Epithelial cell of proximal tubule (primary cell): ENCODE results near the gene NR2F1-AS1. TPM values are rescaled to one million over a fixed set of nuclear protein-coding genes. Genes with fewer than 3 reads are reported as not detected.
"Not testable (repeated sequence)": the region's sequence is repeated elsewhere in the genome, so short reads cannot be mapped to it uniquely, and the experiment has no call there.

ENCODE experiments used
- DNase-seq: peaks from one replicate; pipeline ENCODE4 v3.0.0-alpha.2; 2011; ENCODE audit warnings: low read depth
- H3K4me3 ChIP-seq: 2 replicates; pipeline ENCODE4 v1.5.1; 2011; ENCODE audit warnings: low read depth, mild to moderate bottlenecking, low read length
- total RNA-seq: library from RNA; depleted of rRNA; stranded (reverse); fragments of >200 nt; gene quantifications from 2 replicates; pipeline ENCODE4 v1.2.3, GENCODE V29; 2015
- TF ChIP-seq, protein P1 (sequence below): conservative IDR thresholded peaks from 2 replicates; pipeline ENCODE4 v1.5.1; 2012; ENCODE audit warnings: low read depth, mild to moderate bottlenecking, low read length

The NR2F1-AS1 gene
- total RNA-seq, 1 donor from 2014 or later: 1.6 TPM

DNA sequence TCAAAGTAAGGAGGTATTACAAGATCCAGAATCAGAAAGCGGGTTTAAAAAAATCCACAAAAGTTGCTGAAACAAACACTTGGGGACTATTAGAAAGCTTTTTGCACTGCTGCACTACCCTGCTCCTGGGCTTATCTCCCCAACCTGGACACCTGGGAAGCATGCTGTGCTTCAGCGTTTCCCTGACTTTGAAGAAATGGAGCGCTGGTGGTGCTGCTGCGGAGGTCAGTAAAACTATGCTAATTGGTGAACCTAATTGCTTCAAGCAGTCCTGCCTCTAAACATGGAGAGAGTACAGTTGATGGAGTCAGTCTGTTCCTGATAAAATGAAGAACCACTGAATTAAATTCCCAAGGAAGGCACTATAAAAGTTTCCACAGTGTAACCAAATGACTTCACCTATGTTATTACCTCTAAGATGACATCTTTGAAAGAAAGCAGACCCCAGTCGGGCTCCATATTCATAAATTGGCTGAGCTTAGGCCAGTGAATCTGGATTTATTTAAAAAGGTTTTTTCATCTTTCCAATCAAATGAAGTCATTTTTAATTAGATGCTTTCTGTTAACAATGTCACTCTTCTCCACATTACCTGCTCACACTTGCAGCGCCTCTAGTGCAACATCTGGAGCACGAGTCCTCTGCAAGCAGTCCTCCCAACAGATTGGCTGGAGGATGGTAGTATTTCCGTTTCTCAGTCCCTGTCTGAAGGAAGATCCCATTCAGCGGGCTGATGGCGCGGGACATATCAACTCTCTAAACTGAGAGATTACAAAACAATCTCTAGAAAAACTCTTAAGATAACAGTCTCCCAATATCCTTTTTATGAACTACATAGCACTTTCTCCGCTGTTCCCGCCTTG is 11.5 kb downstream of the NR2F1-AS1 start:
- H3K4me3 ChIP-seq: no peak overlapping the region
- DNase-seq: no peak
- TF ChIP-seq, protein P1, sequence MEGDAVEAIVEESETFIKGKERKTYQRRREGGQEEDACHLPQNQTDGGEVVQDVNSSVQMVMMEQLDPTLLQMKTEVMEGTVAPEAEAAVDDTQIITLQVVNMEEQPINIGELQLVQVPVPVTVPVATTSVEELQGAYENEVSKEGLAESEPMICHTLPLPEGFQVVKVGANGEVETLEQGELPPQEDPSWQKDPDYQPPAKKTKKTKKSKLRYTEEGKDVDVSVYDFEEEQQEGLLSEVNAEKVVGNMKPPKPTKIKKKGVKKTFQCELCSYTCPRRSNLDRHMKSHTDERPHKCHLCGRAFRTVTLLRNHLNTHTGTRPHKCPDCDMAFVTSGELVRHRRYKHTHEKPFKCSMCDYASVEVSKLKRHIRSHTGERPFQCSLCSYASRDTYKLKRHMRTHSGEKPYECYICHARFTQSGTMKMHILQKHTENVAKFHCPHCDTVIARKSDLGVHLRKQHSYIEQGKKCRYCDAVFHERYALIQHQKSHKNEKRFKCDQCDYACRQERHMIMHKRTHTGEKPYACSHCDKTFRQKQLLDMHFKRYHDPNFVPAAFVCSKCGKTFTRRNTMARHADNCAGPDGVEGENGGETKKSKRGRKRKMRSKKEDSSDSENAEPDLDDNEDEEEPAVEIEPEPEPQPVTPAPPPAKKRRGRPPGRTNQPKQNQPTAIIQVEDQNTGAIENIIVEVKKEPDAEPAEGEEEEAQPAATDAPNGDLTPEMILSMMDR: no peak

DNA sequence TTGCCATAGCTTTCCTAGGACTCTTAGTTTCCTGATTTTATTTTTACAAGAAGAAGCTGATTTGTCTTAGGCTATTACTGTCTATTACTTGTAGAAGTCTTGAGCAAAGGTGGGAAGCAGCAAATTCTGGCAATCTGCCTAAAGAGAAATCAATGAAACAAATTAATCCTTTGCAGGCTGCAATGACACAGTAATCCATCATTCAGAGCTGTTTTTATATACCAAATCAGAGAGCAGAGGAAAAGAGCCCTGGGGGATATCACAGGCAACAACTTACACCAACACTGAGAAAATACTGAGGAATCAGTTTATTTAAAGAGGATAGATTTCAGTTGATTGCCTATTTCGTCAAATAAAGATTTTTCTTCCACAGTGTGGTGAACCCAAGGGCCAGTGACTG is 13.6 kb downstream of the NR2F1-AS1 start:
- TF ChIP-seq, protein P1: no peak
- H3K4me3 ChIP-seq: no peak overlapping the region
- DNase-seq: no peak

DNA sequence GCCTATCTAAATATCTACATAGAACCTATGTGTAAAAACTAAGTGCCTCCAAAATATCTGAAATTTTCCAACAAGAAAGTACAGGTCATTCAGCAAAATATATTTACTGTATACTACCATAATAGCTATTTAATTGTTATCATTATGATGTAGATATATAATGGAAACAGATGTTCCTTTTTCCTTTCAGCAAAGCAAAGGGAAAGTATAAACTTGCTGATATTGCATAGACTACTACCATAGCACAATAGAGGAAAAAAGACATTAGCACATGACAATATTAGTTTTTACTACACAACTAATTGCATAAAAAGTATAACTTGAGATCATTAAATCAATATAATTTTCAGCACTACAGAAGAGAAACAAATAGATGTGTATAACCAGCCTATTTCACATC is 14.9 kb downstream of the NR2F1-AS1 start:
- DNase-seq: no peak
- TF ChIP-seq, protein P1: no peak
- no peak overlapping the region for H3K4me3 ChIP-seq

DNA sequence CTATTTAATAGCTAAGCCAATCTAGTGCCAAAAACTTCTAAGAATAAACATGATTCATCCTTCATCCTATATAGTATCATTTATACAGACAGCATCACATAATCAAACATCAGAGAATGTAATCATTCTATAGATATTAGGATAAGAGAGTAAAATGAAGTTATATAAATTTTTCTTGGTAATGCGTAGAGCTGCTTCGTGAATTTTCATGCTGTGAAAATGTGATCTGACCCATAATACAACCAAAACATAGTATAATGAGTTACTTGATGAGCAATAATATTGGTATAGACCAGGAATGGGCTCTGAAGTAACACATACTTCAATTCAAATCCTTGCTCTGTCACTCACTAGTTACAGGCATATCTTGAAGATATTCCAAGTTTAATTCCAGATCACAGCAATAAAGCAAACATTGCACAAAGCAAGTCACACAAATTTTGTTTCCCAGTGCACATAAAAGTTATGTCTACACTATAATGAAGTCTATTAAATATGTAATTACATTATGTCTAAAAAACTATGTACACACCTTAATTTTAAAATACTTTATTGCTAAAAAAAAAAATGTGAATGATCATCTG is 23.9 kb downstream of the NR2F1-AS1 start:
- no peak for DNase-seq
- TF ChIP-seq, protein P1: no peak
- no peak overlapping the region for H3K4me3 ChIP-seq

DNA sequence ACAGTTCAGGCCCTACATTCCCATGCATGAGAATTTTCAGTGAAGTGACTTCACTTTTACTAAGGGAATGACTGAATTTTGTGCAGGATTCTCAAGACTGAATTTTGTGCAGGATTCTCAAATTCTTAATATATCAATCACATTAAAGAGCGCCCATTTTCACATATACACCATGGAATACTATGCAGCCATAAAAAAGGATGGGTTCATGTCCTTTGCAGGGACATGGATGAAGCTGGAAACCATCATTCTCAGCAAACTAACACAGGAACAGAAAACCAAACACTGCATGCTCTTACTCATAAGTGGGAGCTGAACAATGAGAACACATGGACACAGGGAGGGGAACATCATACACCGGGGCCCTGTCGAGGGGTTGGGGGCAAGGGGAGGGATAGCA is 31.4 kb downstream of the NR2F1-AS1 start:
- not testable (repeated sequence) for H3K4me3 ChIP-seq, DNase-seq

DNA sequence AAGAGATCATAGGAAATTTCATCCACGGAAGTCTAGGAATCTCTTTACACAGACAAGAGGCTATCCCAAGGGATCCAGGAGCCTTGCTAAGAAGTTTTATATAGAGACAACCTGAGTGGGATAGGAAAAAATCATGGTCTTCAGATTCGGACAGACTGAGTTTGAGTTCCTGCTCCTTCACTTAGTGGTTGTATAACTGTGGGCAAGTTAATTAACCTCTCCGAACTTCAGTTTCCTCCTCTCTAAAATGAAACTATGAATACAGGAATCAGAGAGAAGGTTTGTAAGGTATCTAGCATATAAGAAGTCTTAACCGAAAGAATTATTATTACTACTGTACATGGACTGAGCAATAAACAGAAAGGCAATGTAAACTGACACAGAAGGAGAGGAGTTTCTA is 35.1 kb downstream of the NR2F1-AS1 start:
- no peak overlapping the region for H3K4me3 ChIP-seq
- TF ChIP-seq, protein P1: no peak
- DNase-seq: no peak

DNA sequence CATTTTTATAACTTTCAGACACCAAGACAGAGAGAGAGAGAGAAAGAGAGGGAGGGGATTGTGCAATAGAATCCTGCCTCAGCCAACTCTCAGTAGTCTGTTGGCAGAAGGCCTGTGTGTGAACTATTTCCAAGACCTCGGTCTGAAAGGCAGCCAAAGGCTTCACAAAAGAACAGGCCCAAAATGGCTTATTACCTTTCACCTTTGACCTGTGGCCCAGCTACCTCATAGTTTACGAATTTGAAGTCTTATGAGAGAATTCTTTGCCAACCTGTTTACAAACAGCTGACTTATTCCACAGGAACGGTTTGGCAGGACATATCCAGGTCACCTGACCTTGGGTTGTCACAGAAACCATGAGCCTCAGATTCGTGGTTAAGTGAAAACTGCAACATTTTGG is 48.6 kb downstream of the NR2F1-AS1 start:
- peak; percentile 94 for DNase-seq
- no peak overlapping the region for H3K4me3 ChIP-seq
- TF ChIP-seq, protein P1: no peak

DNA sequence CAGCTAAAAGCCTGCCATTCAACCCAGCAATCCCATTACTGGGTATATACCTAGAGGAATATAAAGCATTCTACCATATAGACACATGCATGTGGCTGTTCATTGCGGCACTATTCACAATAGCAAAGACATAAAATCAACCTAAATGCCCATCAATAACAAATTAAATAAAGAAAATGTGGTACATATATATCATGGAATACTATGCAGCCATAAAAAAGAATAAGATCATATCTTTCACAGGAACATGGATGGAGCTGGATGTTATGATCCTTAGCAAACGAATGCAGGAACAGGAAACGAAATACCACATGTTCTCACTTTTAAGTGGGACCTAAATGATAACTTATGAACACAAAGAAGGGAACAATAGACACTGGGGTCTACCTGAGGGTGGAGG is 59.2 kb downstream of the NR2F1-AS1 start:
- not testable (repeated sequence) for DNase-seq, H3K4me3 ChIP-seq
